Skin epidermis (tissue), 12 donors: ENCODE results near the gene MED1.
"Not testable (repeated sequence)": the region's sequence is repeated elsewhere in the genome, so short reads cannot be mapped to it uniquely, and the experiment has no call there.

Experiments used
- H3K27ac ChIP-seq, 21 experiments: fragments of 200-600 bp; sonication (generic) in 11 of 21; one replicate each; pipeline ENCODE4 v1.5.0; 2020; ENCODE audit warnings: mild to moderate bottlenecking in 3 of 21, inconsistent platforms in 2 of 21, moderate library complexity in 2 of 21
- H3K4me3 ChIP-seq, 7 experiments: fragments of 200-600 bp; sonication (generic) in 2 of 7; one replicate each; pipeline ENCODE4 v1.5.0; 2020; ENCODE audit warnings: inconsistent platforms in 2 of 7, mild to moderate bottlenecking in 2 of 7, moderate library complexity in 1 of 7

Gene MED1

GRCh38 chr17:39450847-39451581, at the start of gene MED1:
MED1 (minus strand) TSS chr17:39451263; CDS start chr17:39451062, 201 bp downstream.
- peak within 1 kb of the TSS; percentile 58 to 87 (median 78) for H3K4me3 ChIP-seq
- peak within 1 kb of the TSS in 20 of 21 experiments; percentile 65 to 94 (median 86) for H3K27ac ChIP-seq

- H3K27ac ChIP-seq, H3K4me3 ChIP-seq: not testable (repeated sequence)
Observed at GRCh38 chr17:39496921-39497320, 45.9 kb upstream of the MED1 start.

GRCh38 chr17:39487946-39488345, 36.9 kb upstream of the MED1 start:
- Histone ChIP-seq H3K27ac (no peak overlapping the region), H3K4me3 (no peak overlapping the region)

DNA sequence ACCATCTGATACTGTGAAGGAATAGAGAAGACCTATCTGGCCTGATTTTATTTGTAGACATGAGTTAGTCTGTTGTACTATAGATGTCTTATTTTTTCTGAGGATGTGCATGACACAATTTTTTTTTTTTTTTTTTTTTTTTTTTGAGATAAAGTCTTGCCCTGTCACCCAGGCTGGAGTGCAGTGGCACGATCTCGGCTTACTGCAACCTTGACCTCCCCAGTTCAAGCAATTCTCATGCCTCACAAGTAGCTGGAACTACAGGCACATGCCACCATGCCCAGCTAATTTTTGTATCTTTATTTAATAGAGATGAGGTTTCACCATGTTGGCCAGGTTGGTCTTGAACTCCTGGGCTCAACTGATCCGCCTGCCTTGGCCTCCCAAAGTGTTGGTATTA, 36.4 kb upstream of the MED1 start:
- not testable (repeated sequence) for H3K4me3 ChIP-seq, H3K27ac ChIP-seq

DNA sequence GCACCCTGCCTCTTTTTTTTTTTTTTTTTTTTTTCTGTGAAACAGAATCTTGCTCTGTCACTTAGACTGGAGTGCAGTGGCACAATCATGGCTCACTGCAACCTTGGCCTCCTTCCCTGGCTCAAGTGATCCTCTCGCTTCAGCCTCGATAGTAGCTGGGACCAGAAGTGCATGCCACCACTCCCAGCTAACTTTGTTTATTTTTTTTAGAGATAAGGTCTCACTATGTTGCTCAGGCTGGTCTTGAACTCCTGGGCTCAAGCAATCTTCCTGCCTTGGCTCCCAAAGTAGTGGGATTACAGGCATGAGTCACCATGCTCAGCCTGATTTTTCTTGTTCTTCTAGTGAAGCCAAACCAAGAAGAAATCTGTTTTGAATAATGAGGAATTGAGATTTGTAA, 35.2 kb upstream of the MED1 start:
- Histone ChIP-seq H3K4me3 (no peak overlapping the region), H3K27ac (no peak overlapping the region)

DNA sequence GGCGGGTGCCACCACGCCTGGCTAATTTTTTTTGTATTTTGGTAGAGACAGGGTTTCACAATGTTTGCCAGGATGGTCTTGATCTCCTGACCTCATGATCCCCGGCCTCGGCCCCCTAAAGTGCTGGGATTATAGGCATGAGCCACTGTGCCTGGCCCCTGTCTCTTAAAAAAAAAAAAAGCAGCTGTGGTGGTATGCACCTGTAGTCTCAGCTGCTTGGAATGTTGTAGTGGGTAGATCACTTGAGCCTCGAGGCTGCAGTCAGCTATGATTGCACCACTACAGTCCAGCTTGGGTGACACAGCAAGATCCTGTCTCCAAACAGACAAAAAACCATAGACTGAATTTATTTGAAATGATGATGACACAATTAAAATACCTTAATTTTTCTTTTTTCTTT, 34.5 kb upstream of the MED1 start:
- H3K27ac ChIP-seq, result no peak overlapping the region
- no peak overlapping the region for H3K4me3 ChIP-seq

- no peak overlapping the region for H3K4me3 ChIP-seq
- no peak overlapping the region for H3K27ac ChIP-seq
Observed at GRCh38 chr17:39484178-39484577, 33.1 kb upstream of the MED1 start.

GRCh38 chr17:39483506-39483905, 32.4 kb upstream of the MED1 start:
- Histone ChIP-seq H3K27ac (no peak overlapping the region), H3K4me3 (no peak overlapping the region)

GRCh38 chr17:39479631-39480030, 28.6 kb upstream of the MED1 start:
- H3K4me3 ChIP-seq, result not testable (repeated sequence)

DNA sequence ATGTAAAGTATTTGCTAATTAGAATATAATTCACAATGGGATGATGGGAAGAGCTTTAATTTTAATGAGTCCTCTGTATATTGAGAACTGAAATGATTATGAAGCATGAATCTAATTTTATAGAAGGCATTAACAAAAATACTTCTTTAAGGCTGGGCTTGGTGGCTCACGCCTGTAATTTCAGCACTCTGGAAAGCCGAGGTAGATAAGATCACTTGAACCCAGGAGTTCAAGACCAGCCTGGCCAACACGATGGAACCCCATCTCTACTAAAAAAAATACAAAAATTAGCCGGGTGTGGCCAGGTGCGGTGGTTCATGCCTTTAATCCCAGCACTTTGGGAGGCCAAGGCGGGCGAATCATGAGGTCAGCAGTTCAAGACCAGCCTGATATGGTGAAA, 22.2 kb upstream of the MED1 start:
- no peak overlapping the region for H3K27ac ChIP-seq
- H3K4me3 ChIP-seq, result no peak overlapping the region

More at GRCh38 chr17:39479631-39480030, 28.6 kb upstream of the MED1 start:
- not testable (repeated sequence) for H3K27ac ChIP-seq

DNA sequence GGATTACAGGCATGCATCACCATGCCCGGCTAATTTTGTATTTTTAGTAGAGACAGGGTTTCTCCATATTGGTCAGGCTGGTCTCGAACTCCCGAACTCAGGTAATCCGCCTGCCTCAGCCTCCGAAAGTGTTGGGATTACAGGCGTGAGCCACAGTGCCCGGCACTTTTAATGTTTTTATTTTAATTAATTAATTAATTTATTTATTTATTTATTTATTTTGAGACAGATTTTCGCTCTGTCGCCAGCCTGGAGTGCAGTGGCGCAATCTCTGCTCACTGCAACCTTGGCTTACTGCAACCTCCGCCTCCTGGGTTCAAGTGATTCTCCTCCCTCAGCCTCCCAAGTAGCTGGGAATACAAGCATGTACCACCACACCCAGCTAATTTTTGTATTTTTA, 17.5 kb upstream of the MED1 start:
- not testable (repeated sequence) for H3K4me3 ChIP-seq, H3K27ac ChIP-seq

DNA sequence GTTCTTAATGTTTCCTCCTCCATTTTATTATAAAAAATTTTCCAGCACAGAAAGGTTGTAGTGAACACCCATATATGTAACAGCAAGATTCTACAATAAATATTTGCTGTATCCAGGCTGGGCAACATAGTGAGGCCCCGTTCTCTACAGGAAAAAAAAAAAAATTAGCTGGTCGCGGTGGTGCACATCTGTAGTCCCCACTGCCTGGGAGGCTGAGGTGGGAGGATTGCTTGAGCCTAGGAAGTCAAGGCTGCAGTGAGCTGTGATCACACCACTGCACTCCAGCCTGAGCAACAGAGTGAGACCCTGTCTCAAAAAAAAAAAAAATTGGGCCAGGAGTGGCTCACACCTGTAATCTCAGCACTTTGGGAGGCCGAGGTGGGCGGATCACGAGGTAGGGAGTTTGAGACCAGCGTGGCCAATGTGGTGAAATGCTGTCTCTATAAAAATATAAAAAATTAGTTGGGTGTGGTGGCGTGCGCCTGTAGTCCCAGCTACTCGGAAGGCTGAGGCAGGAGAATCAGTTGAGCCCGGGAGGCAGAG, 13.6 kb upstream of the MED1 start:
- peak overlapping the region in 4 of 7 experiments; percentile 10 to 75 (median 68) for H3K4me3 ChIP-seq
- peak overlapping the region in 1 of 21 experiments; percentile 94 for H3K27ac ChIP-seq

DNA sequence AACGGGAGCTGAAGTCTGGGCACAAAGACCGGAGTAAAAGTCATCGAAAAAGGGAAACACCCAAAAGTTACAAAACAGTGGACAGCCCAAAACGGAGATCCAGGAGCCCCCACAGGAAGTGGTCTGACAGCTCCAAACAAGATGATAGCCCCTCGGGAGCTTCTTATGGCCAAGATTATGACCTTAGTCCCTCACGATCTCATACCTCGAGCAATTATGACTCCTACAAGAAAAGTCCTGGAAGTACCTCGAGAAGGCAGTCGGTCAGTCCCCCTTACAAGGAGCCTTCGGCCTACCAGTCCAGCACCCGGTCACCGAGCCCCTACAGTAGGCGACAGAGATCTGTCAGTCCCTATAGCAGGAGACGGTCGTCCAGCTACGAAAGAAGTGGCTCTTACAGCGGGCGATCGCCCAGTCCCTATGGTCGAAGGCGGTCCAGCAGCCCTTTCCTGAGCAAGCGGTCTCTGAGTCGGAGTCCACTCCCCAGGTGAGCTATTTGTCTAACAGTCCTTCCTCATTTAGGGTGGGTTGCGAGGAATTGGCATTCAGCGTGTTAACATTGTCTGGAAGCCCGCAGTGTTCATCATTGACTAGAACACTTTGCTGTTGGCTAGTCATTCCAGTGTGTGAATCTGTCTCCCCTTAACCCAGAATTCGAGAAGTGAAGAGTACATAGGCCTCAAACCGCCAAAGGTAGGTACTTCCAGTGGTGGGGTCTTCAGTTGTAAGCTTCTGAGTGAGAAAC, 11.7 kb upstream of the MED1 start:
- peak overlapping the region in 20 of 21 experiments; percentile 81 to 100 (median 98) for H3K27ac ChIP-seq
- H3K4me3 ChIP-seq, result peak overlapping the region; percentile 66 to 98 (median 86)

- H3K4me3 ChIP-seq, result peak overlapping the region; percentile 66 to 98 (median 86)
- H3K27ac ChIP-seq, result peak overlapping the region; percentile 81 to 100 (median 98)
Observed at GRCh38 chr17:39461926-39462569, 11.0 kb upstream of the MED1 start.

GRCh38 chr17:39461113-39461925, 10.3 kb upstream of the MED1 start, which contains the start of gene CDK12:
CDK12 (plus strand) TSS chr17:39461486; CDS start chr17:39462072, 586 bp downstream.
- peak within 1 kb of the TSS; percentile 66 to 98 (median 86) for H3K4me3 ChIP-seq
- H3K27ac ChIP-seq, result peak within 1 kb of the TSS; percentile 81 to 100 (median 98)

GRCh38 chr17:39455919-39456318, 4.9 kb upstream of the MED1 start:
- no peak overlapping the region for H3K4me3 ChIP-seq

DNA sequence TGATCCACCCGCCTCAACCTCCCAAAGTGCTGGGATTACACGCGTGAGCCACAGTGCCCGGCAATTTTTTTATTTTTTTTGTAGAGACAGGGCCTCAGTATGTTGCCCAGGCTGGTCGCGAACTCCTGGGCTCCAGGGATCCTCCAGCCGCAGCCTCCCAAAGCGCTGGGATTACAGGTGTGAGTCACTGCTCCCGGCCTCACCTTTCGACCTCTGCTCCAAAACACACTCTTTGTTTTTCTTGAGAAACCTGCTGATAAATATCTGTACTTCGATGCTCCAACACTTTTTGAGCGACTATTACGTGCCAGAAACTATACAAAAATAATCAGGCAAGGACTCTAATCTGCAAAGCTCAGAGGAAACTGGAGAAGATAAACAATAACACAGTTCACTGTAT, 1.0 kb downstream of the MED1 start:
- Histone ChIP-seq H3K27ac (peak overlapping the region in 5 of 21 experiments; percentile 83 to 94 (median 92)), H3K4me3 (peak overlapping the region; percentile 58 to 87 (median 78))

More at GRCh38 chr17:39455919-39456318, 4.9 kb upstream of the MED1 start:
- no peak overlapping the region for H3K27ac ChIP-seq

DNA sequence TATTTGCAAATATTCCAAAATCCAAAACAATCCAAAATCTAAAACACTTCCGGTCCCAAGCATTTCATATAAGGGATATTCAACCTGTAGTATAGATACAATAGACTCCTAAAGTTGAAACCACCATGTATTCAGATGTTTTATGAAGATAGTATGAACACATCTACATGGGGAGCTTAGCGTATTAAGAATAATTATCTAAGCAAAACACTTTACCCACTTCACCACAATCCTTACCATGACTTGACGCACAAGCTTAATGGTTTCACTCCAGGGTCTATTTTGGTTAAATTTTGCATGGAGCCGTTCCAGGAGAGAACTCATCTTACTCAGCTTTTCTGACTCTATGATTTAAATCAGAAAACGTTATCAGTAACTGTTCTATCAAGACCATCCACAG, 3.5 kb downstream of the MED1 start:
- Histone ChIP-seq H3K4me3 (no peak overlapping the region), H3K27ac (no peak overlapping the region)

DNA sequence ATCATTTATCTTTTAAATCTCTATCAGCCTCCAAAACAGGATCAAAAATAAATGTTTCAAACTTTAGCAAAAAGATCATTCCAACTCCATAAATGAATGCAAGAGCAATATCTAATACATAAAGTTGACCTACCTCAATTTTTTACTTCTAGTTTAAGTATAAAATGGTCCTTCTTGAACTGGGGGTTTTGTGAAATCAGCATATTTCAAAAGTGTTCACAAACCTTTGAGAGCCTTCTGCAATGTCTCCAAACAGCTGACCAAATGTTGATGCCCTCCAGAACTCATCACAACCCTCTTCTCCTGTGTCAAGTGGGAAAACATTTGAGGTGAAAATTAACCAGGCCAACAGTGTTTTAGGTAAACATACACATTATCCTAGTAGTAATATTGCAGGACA, 7.7 kb downstream of the MED1 start:
- Histone ChIP-seq H3K4me3 (no peak overlapping the region), H3K27ac (no peak overlapping the region)
